ENCODE data around the gene BICC1. TPM values are rescaled to one million over a fixed set of nuclear protein-coding genes. Genes with fewer than 3 reads are reported as not detected.

BICC1 gene
- total RNA-seq, 4 donors from 2014 or later, result 28.8 to 39.0 (median 30.5) TPM

GRCh38 chr10:58830697-58831096 lies 318.0 kb downstream of the BICC1 start:
- peaks cover 0 to 22% (median 2%) of the 10 kb centered on the region in 4 donors for H3K4me1 ChIP-seq
- no peaks in the 10 kb centered on the region for H3K9me3 ChIP-seq
- DNase-seq (ENCODE audit: low spot score in 2 of 2), result no peak
- TF ChIP-seq POLR2A (IDR thresholded peaks at IDR 0.05) (no peak), EP300 (IDR thresholded peaks at IDR 0.05) (no peak), CTCF (IDR thresholded peaks at IDR 0.05) (no peak)
- H3K4me3 ChIP-seq, result no peak overlapping the region
- H3K27me3 ChIP-seq, result no peaks in the 10 kb centered on the region
- no peak overlapping the region for H3K27ac ChIP-seq
- no peaks in the 10 kb centered on the region for H3K36me3 ChIP-seq

- peaks cover 0 to 22% (median 2%) of the 10 kb centered on the region in 4 donors for H3K4me1 ChIP-seq
- peak overlapping the region in 2 of 4 donors; percentile 68 to 73 for H3K27ac ChIP-seq
- peak in 1 of 2 donors; percentile 67 for TF ChIP-seq EP300 (IDR thresholded peaks at IDR 0.05)
- no peak for TF ChIP-seq CTCF (IDR thresholded peaks at IDR 0.05)
- H3K36me3 ChIP-seq, result no peaks in the 10 kb centered on the region
- H3K4me3 ChIP-seq, result no peak overlapping the region
- H3K27me3 ChIP-seq, result no peaks in the 10 kb centered on the region
- H3K9me3 ChIP-seq, result no peaks in the 10 kb centered on the region
- 44 to 46% methylated on average over 5 of the region's 5 CpGs for WGBS, 2 donors
- DNase-seq (ENCODE audit: low spot score in 2 of 2), result no peak
These were observed 321.3 kb downstream of the BICC1 start for GRCh38 chr10:58833771-58834561.

- no peak for TF ChIP-seq CTCF (IDR thresholded peaks at IDR 0.05)
- TF ChIP-seq EP300 (IDR thresholded peaks at IDR 0.05), result no peak
- TF ChIP-seq POLR2A (IDR thresholded peaks at IDR 0.05), result no peak
- no peaks in the 10 kb centered on the region for H3K36me3 ChIP-seq
- no peak for DNase-seq (ENCODE audit: low spot score in 2 of 2)
- 75 to 89% methylated on average over 3 of the region's 3 CpGs for WGBS, 2 donors
- no peak overlapping the region for H3K4me3 ChIP-seq
- no peaks in the 10 kb centered on the region for H3K27me3 ChIP-seq
- no peak overlapping the region for H3K27ac ChIP-seq
- H3K4me1 ChIP-seq, result peaks cover 0 to 22% (median 2%) of the 10 kb centered on the region in 4 donors
- H3K9me3 ChIP-seq, result no peaks in the 10 kb centered on the region
These were observed 323.6 kb downstream of the BICC1 start for GRCh38 chr10:58836176-58836700.

GRCh38 chr10:58836991-58837575 lies 324.4 kb downstream of the BICC1 start:
- 88 to 91% methylated on average over 8 of the region's 8 CpGs for WGBS, 2 donors
- no peak overlapping the region for H3K27ac ChIP-seq

More at GRCh38 chr10:58836991-58837575, 324.4 kb downstream of the BICC1 start:
- Histone ChIP-seq H3K27me3 (no peaks in the 10 kb centered on the region), H3K4me3 (no peak overlapping the region), H3K36me3 (no peaks in the 10 kb centered on the region), H3K4me1 (peaks cover 0 to 22% (median 2%) of the 10 kb centered on the region in 4 donors), H3K9me3 (no peaks in the 10 kb centered on the region)
- DNase-seq (ENCODE audit: low spot score in 2 of 2), result no peak
- TF ChIP-seq CTCF (IDR thresholded peaks at IDR 0.05) (no peak), POLR2A (IDR thresholded peaks at IDR 0.05) (no peak), EP300 (IDR thresholded peaks at IDR 0.05) (no peak)
